HuH-7 (cell line): Measurements from ENCODE around the gene ATXN7L1.
A peak's percentile ranks its signal among the peaks of the same experiment; 100 is the strongest.

Experiments used
- DNase-seq: peaks from one replicate; pipeline ENCODE4 v3.0.0; 2011; ENCODE audit warnings: low spot score

ATXN7L1 gene

DNA sequence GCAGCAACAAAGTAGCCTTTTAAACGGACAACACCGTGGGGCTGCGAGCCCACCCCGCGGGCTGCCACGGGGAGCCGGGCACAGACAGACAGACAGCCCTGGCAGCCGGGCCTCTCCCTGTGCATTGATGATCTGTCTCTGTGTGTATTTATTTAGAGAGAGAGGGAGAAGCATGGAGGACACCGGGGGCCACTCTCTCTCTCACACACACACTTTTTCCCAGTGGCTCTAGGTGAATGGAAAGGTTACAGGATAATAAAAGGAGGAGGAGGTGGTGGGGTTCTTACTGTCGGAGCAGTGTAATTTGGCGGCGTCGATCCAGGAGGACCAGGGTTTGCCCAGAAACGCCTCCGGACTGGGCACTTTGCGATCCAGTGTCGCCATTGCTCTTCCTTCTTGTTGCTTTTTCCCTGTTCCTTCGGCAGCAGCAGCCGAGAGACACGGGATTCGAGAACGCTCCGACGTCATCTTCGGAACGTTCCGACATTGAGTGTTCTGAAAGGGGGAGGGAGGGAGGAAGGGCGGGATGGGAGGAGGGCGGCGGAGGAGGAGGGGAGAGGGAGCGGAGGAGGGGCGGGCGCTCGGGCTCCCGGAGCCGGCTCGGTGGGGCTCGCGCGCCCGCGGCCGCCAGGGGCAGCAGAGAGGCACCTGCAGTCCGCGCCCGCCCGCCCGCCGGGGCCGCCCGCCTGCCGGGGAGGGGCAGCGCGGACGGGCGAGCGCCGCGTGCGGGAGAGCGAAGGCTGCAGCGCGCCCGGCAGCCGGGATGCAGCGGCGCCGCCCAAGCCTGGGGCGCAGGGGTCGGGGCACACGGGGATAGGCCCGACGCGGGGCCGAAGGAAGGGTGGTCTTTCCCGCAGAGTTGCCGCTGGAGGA is at the start of gene ATXN7L1:
ATXN7L1 (minus strand) TSS at position 509 of the 873 bp plus-strand sequence; CDS start at position 468, 41 bp downstream.
- DNase-seq = peak; percentile 79

DNA sequence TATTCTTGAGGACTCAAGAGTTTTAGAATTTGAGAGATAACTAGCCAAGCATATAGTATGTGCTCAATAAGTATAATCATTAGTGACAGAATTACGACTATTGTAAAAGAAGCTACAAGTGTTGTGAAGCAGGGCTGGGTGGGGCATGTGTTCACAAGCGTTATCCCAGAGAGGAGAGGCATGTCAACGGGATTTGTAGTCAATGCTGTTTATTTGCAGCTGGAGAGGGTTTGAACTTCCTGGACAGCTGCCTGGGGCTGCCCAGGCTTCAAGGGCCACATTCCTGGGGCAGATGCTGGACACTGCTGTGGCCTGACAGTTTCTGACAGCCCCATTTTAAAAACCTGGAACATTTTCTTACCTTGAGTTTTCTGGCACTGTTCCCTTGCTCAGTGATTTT is 49.7 kb upstream of the ATXN7L1 start:
- DNase-seq = no peak

GRCh38 chr7:105924945-105925344 is 48.5 kb upstream of the ATXN7L1 start:
- no peak for DNase-seq

DNA sequence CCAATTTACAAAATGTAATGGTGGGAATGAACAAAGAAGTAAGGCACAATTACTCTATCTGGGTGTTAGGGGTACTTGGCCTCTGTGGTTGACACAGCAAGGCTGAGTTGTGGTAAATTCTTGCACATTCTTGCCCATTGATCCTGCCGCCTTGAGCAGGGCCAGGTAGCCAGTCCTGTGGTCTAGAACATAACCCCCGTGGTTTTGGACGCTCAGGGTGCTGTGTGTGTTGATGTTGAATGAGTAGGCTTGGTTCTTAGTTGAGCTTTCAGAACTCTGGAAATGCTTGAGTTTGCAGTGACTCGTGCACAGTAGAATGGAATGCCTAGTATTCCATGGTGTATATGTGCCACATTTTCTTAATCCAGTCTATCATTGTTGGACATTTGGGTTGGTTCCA is 44.4 kb upstream of the ATXN7L1 start:
- no peak for DNase-seq

DNA sequence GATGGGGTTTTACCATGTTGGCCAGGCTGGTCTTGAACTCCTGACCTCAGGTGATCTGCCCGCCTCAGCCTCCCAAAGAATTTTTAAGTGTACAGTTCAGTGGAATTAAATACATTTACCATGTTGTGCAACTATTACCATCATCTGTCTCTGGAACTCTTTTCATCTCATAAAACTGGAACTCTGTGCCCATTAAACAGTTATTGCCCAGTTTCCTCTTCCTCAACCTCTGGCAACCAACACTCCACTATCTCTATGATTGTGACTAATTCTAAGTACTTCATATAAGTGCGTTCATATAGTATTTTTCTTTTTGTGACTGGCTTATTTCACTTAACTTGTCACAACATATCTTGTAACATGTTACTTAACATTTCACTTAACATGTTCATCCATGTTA is 41.3 kb upstream of the ATXN7L1 start:
- DNase-seq = no peak

GRCh38 chr7:105916603-105917002 is 40.2 kb upstream of the ATXN7L1 start:
- DNase-seq = no peak

- no peak for DNase-seq
Observed at GRCh38 chr7:105913947-105914346, 37.5 kb upstream of the ATXN7L1 start.

GRCh38 chr7:105911961-105912575 is 35.7 kb upstream of the ATXN7L1 start:
- DNase-seq = no peak

- DNase-seq = no peak
Observed at GRCh38 chr7:105910172-105910571, 33.8 kb upstream of the ATXN7L1 start.

GRCh38 chr7:105909742-105910141 is 33.3 kb upstream of the ATXN7L1 start:
- DNase-seq = no peak

DNA sequence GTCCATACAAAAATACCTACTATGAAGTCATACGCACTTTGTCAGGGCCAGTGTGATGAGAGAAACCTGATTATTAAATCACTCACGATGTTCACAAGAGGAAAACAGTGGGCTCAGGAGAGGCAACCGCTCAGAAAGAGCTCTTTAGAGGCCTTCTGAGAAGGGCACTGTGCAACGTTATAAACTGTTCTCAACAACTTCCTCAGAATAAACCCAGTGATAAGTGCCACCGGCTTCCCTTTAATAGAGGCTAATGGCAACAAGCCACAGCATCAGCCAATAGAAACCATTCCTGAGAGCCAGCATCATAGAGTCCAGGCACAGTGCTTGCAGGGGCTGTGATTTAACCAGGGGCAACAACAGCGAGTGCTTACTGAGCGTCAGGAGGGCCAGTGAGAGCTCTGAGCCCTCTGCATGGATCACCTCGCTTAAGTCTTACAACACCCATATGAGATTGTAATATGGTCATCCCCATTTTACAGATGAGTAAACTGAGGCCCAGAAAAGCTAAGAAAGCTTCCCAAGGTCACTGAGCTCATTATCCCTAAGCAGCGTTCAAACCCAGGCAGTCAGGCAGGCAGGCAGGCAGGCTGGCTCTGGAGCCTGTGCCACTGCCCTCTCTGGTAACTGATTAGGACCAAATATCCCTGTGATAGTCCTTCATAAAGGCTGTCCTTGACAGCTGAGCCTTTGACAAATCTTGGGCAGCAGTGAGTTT is 30.9 kb upstream of the ATXN7L1 start:
- DNase-seq = no peak

- no peak for DNase-seq
Observed at GRCh38 chr7:105906695-105907094, 30.3 kb upstream of the ATXN7L1 start.

DNA sequence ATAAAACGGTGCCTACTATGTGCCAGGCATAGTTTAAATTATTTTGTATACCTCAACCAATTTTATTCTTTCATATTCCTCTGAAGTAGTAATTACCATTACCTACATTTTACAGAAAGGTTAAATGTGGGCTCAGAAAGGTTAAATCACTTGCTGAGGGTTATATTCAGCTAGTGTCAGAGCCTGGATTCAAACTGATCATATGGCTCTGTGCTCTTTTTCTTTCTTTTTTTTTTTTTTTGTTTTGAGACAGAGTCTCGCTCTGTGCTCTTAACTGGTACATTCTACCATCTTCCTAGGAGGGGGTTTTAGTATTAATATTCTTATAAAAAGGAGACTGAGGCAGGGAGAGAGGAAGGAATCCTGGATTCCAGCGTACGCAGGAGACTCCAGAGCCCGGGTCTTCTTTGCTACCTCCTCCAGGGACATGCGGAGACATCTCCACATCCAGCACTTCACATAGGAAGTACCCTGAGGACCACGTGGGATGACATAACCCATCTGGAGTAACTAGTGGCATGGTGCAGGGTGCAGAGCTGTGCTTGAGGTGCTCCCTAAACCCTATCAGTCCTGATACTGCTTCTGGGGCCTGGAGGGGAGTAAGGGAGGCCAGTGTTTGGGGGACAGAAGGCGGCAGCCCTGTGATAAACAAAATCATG is 29.6 kb upstream of the ATXN7L1 start:
- DNase-seq = no peak

DNA sequence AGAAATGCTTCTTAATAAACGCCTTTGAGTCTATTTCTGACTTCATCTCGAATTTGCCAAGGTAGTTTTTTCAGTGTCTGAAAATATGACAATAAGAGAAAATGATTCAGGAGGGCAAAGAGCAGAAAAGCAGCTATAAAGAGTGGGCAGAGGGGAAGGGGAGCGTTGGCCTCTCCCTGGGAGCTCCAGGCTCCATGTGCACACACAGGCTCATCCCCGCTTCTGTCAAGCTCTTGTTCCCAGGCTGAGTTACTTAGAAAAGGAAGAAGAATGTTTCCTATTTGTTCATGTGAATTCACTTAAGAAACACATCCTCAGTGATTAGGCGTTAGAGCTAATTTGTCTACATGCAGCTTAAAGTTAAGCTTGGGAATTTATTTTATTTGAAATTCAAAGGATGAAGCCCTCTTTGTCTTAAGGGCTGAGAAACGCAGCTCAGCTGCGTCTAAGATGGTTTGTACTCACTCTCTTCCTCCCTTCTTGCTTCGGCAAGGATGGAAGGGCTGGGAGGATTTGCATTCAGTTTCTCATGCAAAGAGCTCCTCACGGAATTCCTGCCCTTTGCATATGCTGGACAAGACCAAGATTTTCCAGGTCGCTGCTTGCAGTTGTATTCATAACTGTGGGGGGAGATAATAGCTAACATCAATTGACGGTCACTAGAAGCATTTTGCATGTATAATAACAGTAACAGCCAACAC is 29.0 kb upstream of the ATXN7L1 start:
- DNase-seq = no peak

- no peak for DNase-seq
Observed at GRCh38 chr7:105904064-105904463, 27.7 kb upstream of the ATXN7L1 start.

DNA sequence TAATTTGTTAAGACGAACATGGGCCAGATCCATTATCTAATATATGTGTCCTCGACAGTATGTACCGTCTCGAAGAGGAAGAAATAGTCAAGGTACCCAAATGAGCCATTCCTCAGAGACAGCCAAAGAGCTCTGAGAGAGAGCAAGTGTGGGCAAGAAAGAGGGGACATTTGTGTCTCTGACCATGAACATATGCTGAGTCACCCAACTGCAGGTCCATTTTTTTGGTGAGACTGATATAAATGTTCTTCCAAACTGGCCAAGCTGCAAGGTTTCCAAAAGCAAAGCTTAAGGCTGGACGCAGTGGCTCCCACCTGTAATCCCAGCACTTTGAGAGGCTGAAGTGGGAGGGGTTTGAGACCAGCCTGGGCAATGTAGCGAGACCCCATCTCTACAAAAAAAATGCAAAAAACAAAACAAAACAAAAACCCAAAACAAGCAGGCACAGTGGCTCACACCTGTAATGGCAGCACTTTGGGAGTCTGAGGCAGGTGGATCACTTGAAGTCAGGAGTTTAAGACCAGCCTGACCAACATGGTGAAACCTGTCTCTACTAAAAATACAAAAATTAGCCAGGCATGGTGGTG is 26.0 kb upstream of the ATXN7L1 start:
- DNase-seq = no peak

DNA sequence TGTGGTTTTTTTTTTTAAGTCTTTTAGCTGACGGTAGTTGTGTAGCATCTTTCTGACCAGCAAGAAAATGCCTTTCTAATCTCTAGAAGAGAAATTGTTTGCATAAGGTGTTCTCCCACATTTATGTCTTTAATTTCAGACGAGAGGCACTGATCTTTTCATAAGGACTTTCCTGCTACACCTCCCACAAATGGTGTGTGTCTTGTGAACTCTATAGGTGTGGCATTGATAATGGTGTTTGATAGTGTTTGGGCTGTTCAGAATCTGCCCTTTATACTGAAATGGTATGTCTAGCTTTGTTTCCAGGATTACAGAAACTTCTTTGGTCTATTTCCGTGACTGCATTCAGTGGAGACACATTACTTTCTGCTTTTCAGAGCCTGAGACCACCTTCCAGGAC is 21.6 kb upstream of the ATXN7L1 start:
- no peak for DNase-seq

DNA sequence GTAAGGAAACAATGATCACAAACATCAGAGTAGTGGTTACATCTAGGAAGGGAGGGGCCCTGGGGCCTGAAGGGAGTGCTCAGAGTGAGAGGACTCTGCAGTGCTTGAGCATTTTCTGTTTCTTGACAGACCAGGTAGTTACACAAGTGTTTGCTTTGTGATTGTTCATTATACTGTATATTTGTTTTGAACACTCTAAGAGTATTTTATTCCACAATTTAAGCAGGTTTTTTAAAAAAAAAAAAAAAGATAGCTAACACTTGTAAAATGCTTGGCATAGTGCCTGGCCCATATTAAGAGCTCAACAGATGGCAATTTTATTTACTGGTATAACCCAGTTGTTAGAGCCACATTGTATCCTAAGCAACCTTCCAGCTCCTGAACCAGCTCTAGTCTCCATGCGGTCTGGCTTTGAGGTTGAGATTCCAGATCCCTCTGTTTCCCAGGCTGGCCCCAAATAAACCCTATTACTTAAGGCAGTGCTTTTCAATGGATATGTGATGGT is 20.1 kb upstream of the ATXN7L1 start:
- DNase-seq = no peak

DNA sequence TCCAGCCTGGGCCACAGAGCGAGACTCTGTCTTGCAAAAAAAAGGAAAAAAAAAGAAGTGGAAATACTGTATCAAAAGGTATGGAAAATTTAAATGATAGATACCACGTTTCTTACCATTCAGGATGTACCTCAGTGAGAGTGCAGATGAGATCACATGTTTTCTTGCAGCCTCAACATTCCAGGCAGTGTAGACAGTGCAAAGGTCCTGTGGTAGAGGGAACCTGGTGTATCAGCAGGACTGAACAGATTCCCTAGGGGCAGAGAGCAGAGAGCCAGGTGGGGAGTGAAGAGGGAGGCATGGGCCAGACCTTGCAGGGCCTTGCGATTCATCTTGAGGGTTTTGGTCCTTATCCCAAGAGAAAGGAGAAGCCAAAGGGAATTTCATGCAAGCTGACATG is 17.7 kb upstream of the ATXN7L1 start:
- no peak for DNase-seq

DNA sequence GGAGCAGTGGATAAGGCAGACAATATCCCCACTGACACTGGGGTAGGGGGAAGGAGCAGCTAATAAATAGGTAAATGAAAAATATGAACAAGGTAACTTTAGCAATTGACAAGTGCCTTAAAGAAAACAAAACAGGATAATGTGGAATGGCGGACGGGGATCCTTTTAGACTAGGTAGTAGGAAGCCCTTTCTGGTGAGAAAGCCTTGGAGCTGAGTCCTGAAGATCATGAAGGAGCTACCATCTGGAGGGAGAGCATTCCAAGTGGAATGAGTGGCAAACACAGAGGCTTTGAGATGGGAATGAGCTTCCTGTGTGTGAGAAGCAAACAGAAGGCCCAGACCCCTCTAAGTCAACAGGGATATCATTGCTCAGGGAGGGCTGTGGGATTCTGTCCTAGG is 16.0 kb upstream of the ATXN7L1 start:
- DNase-seq = no peak

DNA sequence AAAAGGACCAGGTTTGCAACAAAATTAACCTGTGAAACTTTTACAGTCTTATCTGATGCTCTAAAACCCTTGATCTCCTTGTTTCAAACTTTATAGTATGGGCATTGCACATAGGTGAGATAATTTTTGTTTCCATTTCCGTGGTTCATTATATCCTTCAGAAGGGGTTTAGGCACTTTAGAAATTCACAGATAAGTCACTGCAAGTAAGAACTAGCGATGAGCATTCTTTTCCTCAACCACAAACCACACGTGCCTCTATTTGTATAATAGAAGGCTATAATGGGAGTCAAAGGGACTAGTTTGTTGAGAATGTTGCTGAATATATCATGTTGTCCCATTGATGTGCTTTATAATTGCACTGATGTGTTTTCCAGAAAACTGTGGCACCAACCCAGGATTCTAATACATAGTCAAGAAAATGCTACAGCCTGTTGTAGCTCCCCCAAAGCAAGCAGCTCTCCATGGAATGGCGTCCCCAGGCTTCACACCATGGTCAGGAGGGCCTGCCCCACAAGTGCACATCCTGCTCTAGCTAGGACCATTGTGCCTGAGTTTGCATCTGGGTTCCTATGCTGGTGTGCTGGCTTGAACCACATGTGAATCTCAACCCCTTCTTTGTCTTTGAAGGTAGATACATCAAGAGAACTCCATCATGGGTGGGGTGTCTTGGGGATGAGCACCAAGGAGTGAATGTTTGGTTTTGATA is 14.0 kb upstream of the ATXN7L1 start:
- DNase-seq = no peak
